Measurements from ENCODE around the gene TMEM258. TPM values are rescaled to one million over a fixed set of nuclear protein-coding genes. Genes with fewer than 3 reads are reported as not detected.

TMEM258 gene
- polyA plus RNA-seq, 1 of the 3 experiments (the other 2 are of a cell fraction): 454 TPM

- no peak for TF ChIP-seq REST (IDR thresholded peaks at IDR 0.05; ENCODE audit: low read depth, low read length)
- no peak for TF ChIP-seq FOXJ3 (CRISPR knock-in tag; IDR thresholded peaks at IDR 0.05)
- TF ChIP-seq ZBTB33 (IDR thresholded peaks at IDR 0.05; ENCODE audit: borderline replicate concordance, low read depth): no peak
- no peak for TF ChIP-seq ELF1 (IDR thresholded peaks at IDR 0.05)
- no peak for TF ChIP-seq RCOR1 (IDR thresholded peaks at IDR 0.05; ENCODE audit: low read length)
- no peak for TF ChIP-seq POLR2AphosphoS5 (IDR thresholded peaks at IDR 0.05; ENCODE audit: low read depth, low read length)
- TF ChIP-seq RFX5 (IDR thresholded peaks at IDR 0.05; ENCODE audit: low read length): no peak
- TF ChIP-seq TAF1 (IDR thresholded peaks at IDR 0.05; ENCODE audit: borderline replicate concordance, low read depth, low read length): no peak
- TF ChIP-seq RXRA (IDR thresholded peaks at IDR 0.05; ENCODE audit: borderline replicate concordance, low read depth): no peak
Measured at GRCh38 chr11:61778357-61778886, 14.0 kb downstream of the TMEM258 start (continued).

GRCh38 chr11:61777234-61778090 is 14.9 kb downstream of the TMEM258 start:
- Histone ChIP-seq H3K79me2 (ENCODE audit: insufficient read depth) (no peaks in the 10 kb centered on the region), H3K9me2 (no peaks in the 10 kb centered on the region), H3K4me2 (no peak overlapping the region), H3F3A (replicated peaks; ENCODE audit: insufficient read depth) (no peaks in the 10 kb centered on the region), H3K27ac (ENCODE audit: low read depth in 2 of 2, low read length in 1 of 2) (no peak overlapping the region), H3K9ac (no peak overlapping the region), H4K20me1 (ENCODE audit: insufficient read depth) (no peaks in the 10 kb centered on the region), H3K4me3 (ENCODE audit: low read depth in 2 of 2, low read length in 1 of 2) (no peak overlapping the region), H3K36me3 (replicated peaks in 1 of 2; ENCODE audit: control insufficient read depth in 1 of 2, insufficient read depth in 2 of 2, low read length in 1 of 2) (no peaks in the 10 kb centered on the region), H3K4me1 (ENCODE audit: control insufficient read depth in 1 of 2, insufficient read depth in 2 of 2, low read depth in 1 of 2, low read length in 1 of 2) (peaks cover 0 to 34% of the 10 kb centered on the region in 2 experiments; a peak in 1 of 4 replicates), H2AFZ (ENCODE audit: low read depth) (no peak overlapping the region), H3K27me3 (ENCODE audit: insufficient read depth) (no peaks in the 10 kb centered on the region), H3K9me3 (no peaks in the 10 kb centered on the region)
- no peak for TF ChIP-seq GATA2 (CRISPR knock-in tag; IDR thresholded peaks at IDR 0.05)
- no peak for TF ChIP-seq CTCF (IDR thresholded peaks at IDR 0.05)
- no peak for TF ChIP-seq JUND (IDR thresholded peaks at IDR 0.05)
- no peak for TF ChIP-seq MXI1 (IDR thresholded peaks at IDR 0.05; ENCODE audit: low read depth, low read length)
- no peak for TF ChIP-seq EZH2phosphoT487 (IDR thresholded peaks at IDR 0.05; ENCODE audit: borderline replicate concordance, low read depth)
- TF ChIP-seq RXRA (IDR thresholded peaks at IDR 0.05; ENCODE audit: borderline replicate concordance, low read depth): no peak
- no peak for TF ChIP-seq MAX (IDR thresholded peaks at IDR 0.05; ENCODE audit: low read depth)
- no peak for TF ChIP-seq FOXM1 (IDR thresholded peaks at IDR 0.05; ENCODE audit: low read depth)
- no peak for TF ChIP-seq FOSL2 (IDR thresholded peaks at IDR 0.05; ENCODE audit: borderline replicate concordance, low read depth)
- no peak for TF ChIP-seq EP300 (IDR thresholded peaks at IDR 0.05; ENCODE audit: borderline replicate concordance in 1 of 2, low read depth in 1 of 2, low read length in 1 of 2)
- TF ChIP-seq YY1 (IDR thresholded peaks at IDR 0.05; ENCODE audit: low read depth): no peak
- peak; percentile 60 for DNase-seq
- ChIA-PET CTCF (interaction anchor here (0.6 to 3.7 kb wide), 9 partner anchors 10 to 305 kb away, joined by 3 to 35 read pairs (median 5); no protein-coding TSS in a partner anchor), POLR2A (no interaction called here)
- 97% methylated on average over 48 of the region's 67 CpGs for WGBS (ENCODE audit: low lambda C conversion rate)

All from SK-N-SH (cell line).